Testis (tissue), 3 donors: Measurements from ENCODE around the gene C4orf36. TPM values are rescaled to one million over a fixed set of nuclear protein-coding genes. Genes with fewer than 3 reads are reported as not detected.

Experiments
- DNase-seq: peaks from one replicate; pipeline ENCODE4 v3.0.0-alpha.2; 2019
- H3K27ac ChIP-seq, 2 donors: fragments of 200-600 bp; sonication (generic); one replicate each; pipeline ENCODE4 v1.5.1; 2019
- H3K27me3 ChIP-seq: fragments of 200-600 bp; sonication (generic); one replicate; pipeline ENCODE4 v1.5.1; 2019
- H3K36me3 ChIP-seq: fragments of 200-600 bp; sonication (generic); one replicate; pipeline ENCODE4 v1.5.1; 2017; ENCODE audit warnings: low read depth; ENCODE audit errors: missing control alignments
- H3K4me1 ChIP-seq: fragments of 200-600 bp; sonication (generic); one replicate; pipeline ENCODE4 v1.5.1; 2019
- H3K4me3 ChIP-seq, 2 donors: fragments of 200-600 bp; sonication (generic); one replicate each; pipeline ENCODE4 v1.5.1; 2017 to 2019
- H3K9me3 ChIP-seq: fragments of 200-600 bp; sonication (generic); one replicate; pipeline ENCODE4 v1.5.1; 2017
- POLR2A ChIP-seq: fragments of 450-650 bp; IDR thresholded peaks from one replicate; pipeline ENCODE4 v1.6.1; 2017; ENCODE audit warnings: antibody characterized with exemption, mild to moderate bottlenecking, moderate library complexity
- WGBS, 2 donors: methylation state at CpG; one replicate each; pipeline ENCODE4 v1.1.5; 2018; 5-methylcytosine and 5-hydroxymethylcytosine counted together
- intact Hi-C: fragments of 100-400 bp; cut with DNase I; formaldehyde crosslinking; loops from one replicate; pipeline ENCODE4 v1.15.1; 2023; ENCODE audit warnings: low total_unique reads
- polyA plus RNA-seq: library from polyadenylated mRNA; stranded (reverse); fragments of 350-450 nt; fragmentation: Illumina TruSeq; extraction: RNeasy Lipid Tissue Mini Kit (QIAGEN cat#74804); gene quantifications from one replicate; pipeline ENCODE4 v1.2.3, GENCODE V29; 2014; ENCODE audit warnings: low read depth, low replicate concordance; ENCODE audit not compliant: insufficient read depth
- total RNA-seq, 2 donors: library from RNA; depleted of rRNA; stranded (reverse); fragments of >200 nt; gene quantifications; one replicate each; pipeline ENCODE4 v1.2.3, GENCODE V29; 2016
- TF ChIP-seq, protein P1 (sequence below), 3 experiments: fragments of 450-650 bp in 2 of 3; fragments of 200-600 bp in 1 of 3; sonication (generic) in 1 of 3; IDR thresholded peaks; one replicate each; pipeline ENCODE4 v1.5.1; 2016 to 2019; ENCODE audit warnings: antibody characterized with exemption in 3 of 3, mild to moderate bottlenecking in 2 of 3, moderate library complexity in 1 of 3

Gene C4orf36
- total and polyA plus RNA-seq, 3 donors from 2014 or later: 5.9 to 26.4 (median 20.0) TPM

DNA sequence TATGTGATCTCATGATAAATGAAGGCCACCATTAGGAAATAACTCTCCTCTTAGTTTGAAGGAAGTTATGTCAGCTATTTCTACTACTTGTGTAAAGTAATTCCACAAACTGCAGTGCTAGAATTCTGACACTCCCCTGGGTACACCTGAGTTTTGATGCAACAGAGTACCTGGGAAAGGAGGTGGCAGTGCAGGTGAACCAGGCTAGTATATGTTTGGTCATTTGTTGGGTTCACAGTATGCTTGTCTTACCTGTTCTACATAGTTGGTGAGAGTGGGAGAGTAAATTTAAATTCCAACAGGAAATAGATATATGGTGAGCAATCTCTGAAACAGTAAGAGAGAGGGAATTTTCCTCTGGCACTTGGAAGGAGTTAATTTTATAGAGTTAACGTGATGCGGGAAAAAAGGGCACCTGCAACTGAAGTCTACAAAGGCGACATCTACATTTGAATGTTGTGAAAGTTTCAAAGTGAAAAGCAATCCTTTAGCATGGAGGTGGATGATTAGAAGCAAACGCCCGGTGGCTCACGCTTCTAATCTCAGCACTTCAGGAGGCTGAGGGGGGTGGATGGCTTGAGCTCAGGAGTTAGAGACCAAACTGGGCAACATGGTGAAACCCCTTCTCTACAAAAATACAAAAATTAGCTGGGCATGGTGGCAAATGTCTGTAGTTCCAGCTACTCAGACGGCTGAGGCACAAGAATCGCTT lies 34.7 kb downstream of the C4orf36 start:
- no peaks in the 10 kb centered on the region for H3K9me3 ChIP-seq
- no peak overlapping the region for H3K27ac ChIP-seq
- no peaks in the 10 kb centered on the region for H3K27me3 ChIP-seq
- H3K4me1 ChIP-seq: no peaks in the 10 kb centered on the region
- TF ChIP-seq, protein P1, sequence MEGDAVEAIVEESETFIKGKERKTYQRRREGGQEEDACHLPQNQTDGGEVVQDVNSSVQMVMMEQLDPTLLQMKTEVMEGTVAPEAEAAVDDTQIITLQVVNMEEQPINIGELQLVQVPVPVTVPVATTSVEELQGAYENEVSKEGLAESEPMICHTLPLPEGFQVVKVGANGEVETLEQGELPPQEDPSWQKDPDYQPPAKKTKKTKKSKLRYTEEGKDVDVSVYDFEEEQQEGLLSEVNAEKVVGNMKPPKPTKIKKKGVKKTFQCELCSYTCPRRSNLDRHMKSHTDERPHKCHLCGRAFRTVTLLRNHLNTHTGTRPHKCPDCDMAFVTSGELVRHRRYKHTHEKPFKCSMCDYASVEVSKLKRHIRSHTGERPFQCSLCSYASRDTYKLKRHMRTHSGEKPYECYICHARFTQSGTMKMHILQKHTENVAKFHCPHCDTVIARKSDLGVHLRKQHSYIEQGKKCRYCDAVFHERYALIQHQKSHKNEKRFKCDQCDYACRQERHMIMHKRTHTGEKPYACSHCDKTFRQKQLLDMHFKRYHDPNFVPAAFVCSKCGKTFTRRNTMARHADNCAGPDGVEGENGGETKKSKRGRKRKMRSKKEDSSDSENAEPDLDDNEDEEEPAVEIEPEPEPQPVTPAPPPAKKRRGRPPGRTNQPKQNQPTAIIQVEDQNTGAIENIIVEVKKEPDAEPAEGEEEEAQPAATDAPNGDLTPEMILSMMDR (IDR thresholded peaks at IDR 0.05): no peak
- no peak for TF ChIP-seq POLR2A
- H3K4me3 ChIP-seq: no peak overlapping the region
- no peak for DNase-seq
- intact Hi-C loops: no loop called here
- no peaks in the 10 kb centered on the region for H3K36me3 ChIP-seq
- 79 to 85% methylated on average over 8 of the region's 8 CpGs for WGBS, 2 donors

DNA sequence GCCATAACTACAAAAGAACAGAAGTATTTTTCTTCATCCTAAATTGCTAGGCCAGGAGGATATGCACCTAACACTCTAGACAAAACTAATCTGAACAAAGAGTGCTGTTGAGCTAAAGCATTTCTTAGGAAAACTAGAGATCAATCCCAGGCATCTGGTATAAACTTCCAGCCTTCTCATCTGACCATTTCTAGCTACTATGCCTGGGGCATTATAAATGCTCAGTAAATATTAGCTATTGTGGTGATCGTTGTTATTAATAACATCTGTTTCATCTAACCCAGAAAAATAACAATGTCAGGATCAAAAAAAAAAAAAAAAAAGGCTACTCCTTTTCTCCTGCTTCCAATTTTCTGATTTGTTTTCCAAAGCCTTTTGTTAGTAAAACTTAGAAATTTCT lies 35.3 kb downstream of the C4orf36 start:
- no peak overlapping the region for H3K4me3 ChIP-seq
- no peak overlapping the region for H3K27ac ChIP-seq
- DNase-seq: no peak
- TF ChIP-seq POLR2A: no peak
- TF ChIP-seq, protein P1 (IDR thresholded peaks at IDR 0.05): no peak
- no peaks in the 10 kb centered on the region for H3K36me3 ChIP-seq
- no peaks in the 10 kb centered on the region for H3K27me3 ChIP-seq
- no peaks in the 10 kb centered on the region for H3K4me1 ChIP-seq
- intact Hi-C loops: no loop called here
- no peaks in the 10 kb centered on the region for H3K9me3 ChIP-seq
- 65 to 91% methylated on average over 1 of the region's 1 CpG for WGBS, 2 donors

DNA sequence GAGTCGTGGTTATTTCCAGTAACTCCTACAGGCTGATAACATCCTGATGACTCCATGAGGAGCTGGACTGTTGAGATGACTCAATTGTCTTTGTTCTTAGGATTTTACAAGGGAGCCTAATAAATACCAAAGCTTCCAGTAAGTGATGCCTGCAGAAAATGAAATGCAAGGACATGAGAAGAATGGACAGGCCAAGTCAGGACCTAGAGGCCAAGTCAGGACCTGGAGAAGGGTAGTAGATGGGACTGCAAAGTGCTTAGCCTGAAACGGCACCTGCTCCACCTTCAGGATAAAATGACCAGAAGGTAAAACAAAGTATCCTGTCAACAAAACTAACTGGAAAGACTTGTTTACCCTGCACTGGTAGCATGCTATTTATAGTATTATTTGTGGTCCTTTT lies 36.6 kb downstream of the C4orf36 start:
- Histone ChIP-seq H3K4me3 (no peak overlapping the region), H3K27ac (no peak overlapping the region), H3K4me1 (no peaks in the 10 kb centered on the region), H3K9me3 (no peaks in the 10 kb centered on the region), H3K27me3 (no peaks in the 10 kb centered on the region), H3K36me3 (no peaks in the 10 kb centered on the region)
- 71 to 73% methylated on average over 2 of the region's 2 CpGs for WGBS, 2 donors
- TF ChIP-seq, protein P1 (IDR thresholded peaks at IDR 0.05): no peak
- TF ChIP-seq POLR2A: no peak
- intact Hi-C loops: no loop called here
- no peak for DNase-seq

- Histone ChIP-seq H3K9me3 (no peaks in the 10 kb centered on the region), H3K4me1 (no peaks in the 10 kb centered on the region), H3K4me3 (no peak overlapping the region), H3K27me3 (no peaks in the 10 kb centered on the region), H3K36me3 (no peaks in the 10 kb centered on the region), H3K27ac (no peak overlapping the region)
- DNase-seq: no peak
- WGBS, 2 donors: 73 to 85% methylated on average over 5 of the region's 5 CpGs
- TF ChIP-seq, protein P1 (IDR thresholded peaks at IDR 0.05): no peak
- no peak for TF ChIP-seq POLR2A
- intact Hi-C loops: no loop called here
Measured at GRCh38 chr4:86853209-86853608, 39.0 kb downstream of the C4orf36 start.
